Activated CD8-positive, alpha-beta T cell treated with anti-CD3 and anti-CD28 coated beads for 36 hours (primary cell): Measurements from ENCODE around the gene SDR42E2. TPM values are rescaled to one million over a fixed set of nuclear protein-coding genes. Genes with fewer than 3 reads are reported as not detected.
"Not testable (repeated sequence)": the region's sequence is repeated elsewhere in the genome, so short reads cannot be mapped to it uniquely, and the experiment has no call there.

Experiments
- ATAC-seq: fragments of 200-7000 bp; cut with Tn5 transposase; one replicate; pipeline ENCODE4 v1.10.0; 2021; ENCODE audit warnings: mild to moderate bottlenecking, moderate library complexity
- CTCF ChIA-PET: fragments of 350-600 bp; sonication (Branson Sonifier 250); formaldehyde crosslinking; loops from one replicate; lab custom pipeline; 2021; ENCODE audit warnings: antibody characterized with exemption; lab: Charles Lee
- POLR2A ChIA-PET: fragments of 350-600 bp; sonication (Branson Sonifier 250); formaldehyde crosslinking; loops from one replicate; lab custom pipeline; 2021; ENCODE audit warnings: antibody characterized with exemption; lab: Charles Lee
- DNase-seq: peaks from one replicate; pipeline ENCODE4 v3.0.0-alpha.2; 2020
- H3K27ac Mint-ChIP-seq: one replicate; pipeline ENCODE4 v1.8.0; 2021; ENCODE audit warnings: mild to moderate bottlenecking, mixed read lengths
- H3K27me3 Mint-ChIP-seq: one replicate; pipeline ENCODE4 v1.8.0; 2021; ENCODE audit warnings: mixed read lengths
- H3K36me3 Mint-ChIP-seq: one replicate; pipeline ENCODE4 v1.8.0; 2021; ENCODE audit warnings: low read depth, mixed read lengths
- H3K4me1 Mint-ChIP-seq: one replicate; pipeline ENCODE4 v1.8.0; 2021; ENCODE audit warnings: low read depth, mixed read lengths
- H3K4me3 Mint-ChIP-seq: one replicate; pipeline ENCODE4 v1.8.0; 2021; ENCODE audit warnings: mild to moderate bottlenecking, moderate library complexity, mixed read lengths
- H3K9me3 Mint-ChIP-seq: one replicate; pipeline ENCODE4 v1.8.0; 2021; ENCODE audit warnings: mixed read lengths
- intact Hi-C: fragments of 100-400 bp; cut with micrococcal nuclease; formaldehyde crosslinking; loops from one replicate; pipeline ENCODE4 v1.10.0; 2022
- total RNA-seq, 2 experiments: library from RNA; stranded (reverse); gene quantifications; one replicate each; pipeline ENCODE4 v1.2.3, GENCODE V29; 2021
- TF ChIP-seq, protein P1 (sequence below): fragments of 200-600 bp; IDR thresholded peaks from one replicate; pipeline ENCODE4 v1.8.0; 2022; ENCODE audit warnings: antibody characterized with exemption, mild to moderate bottlenecking

Gene SDR42E2
- total RNA-seq, 2 experiments from 2014 or later: 0.14 TPM; not detected in 1

DNA sequence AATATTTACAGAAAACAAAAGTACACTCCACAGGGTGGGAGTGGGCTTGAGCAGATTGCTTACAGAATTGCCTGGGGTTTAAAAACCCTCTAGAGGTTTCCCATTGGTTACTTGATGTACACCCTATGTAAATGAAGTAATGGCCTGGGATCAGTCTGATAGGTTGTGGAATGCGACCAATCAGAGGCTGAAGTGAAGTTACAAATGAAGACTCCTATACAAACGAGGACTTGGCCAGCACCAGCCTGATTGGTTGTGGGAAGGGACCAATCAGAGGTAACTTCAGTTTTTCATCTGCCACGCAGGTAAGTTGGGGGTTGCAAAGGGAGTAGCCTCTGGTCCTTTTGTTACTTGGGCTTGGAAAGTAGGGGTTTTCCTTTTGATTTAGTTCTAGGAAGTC, 52.6 kb downstream of the SDR42E2 start:
- H3K9me3 Mint-ChIP-seq: no peaks in the 10 kb centered on the region
- H3K36me3 Mint-ChIP-seq: peaks cover 47% of the 10 kb centered on the region
- TF ChIP-seq, protein P1, sequence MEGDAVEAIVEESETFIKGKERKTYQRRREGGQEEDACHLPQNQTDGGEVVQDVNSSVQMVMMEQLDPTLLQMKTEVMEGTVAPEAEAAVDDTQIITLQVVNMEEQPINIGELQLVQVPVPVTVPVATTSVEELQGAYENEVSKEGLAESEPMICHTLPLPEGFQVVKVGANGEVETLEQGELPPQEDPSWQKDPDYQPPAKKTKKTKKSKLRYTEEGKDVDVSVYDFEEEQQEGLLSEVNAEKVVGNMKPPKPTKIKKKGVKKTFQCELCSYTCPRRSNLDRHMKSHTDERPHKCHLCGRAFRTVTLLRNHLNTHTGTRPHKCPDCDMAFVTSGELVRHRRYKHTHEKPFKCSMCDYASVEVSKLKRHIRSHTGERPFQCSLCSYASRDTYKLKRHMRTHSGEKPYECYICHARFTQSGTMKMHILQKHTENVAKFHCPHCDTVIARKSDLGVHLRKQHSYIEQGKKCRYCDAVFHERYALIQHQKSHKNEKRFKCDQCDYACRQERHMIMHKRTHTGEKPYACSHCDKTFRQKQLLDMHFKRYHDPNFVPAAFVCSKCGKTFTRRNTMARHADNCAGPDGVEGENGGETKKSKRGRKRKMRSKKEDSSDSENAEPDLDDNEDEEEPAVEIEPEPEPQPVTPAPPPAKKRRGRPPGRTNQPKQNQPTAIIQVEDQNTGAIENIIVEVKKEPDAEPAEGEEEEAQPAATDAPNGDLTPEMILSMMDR: no peak
- peak; percentile 57 for ATAC-seq
- H3K4me1 Mint-ChIP-seq: peaks cover 36% of the 10 kb centered on the region
- CTCF ChIA-PET: no interaction called here
- POLR2A ChIA-PET: interaction anchor here (3.0 kb wide), 1 partner anchor 8 kb away, joined by 12 read pairs; the partner anchor contains the start of gene EEF2K
- DNase-seq: no peak
- intact Hi-C loops: no loop called here
- no peak overlapping the region for H3K4me3 Mint-ChIP-seq
- H3K27me3 Mint-ChIP-seq: no peaks in the 10 kb centered on the region
- no peak overlapping the region for H3K27ac Mint-ChIP-seq

DNA sequence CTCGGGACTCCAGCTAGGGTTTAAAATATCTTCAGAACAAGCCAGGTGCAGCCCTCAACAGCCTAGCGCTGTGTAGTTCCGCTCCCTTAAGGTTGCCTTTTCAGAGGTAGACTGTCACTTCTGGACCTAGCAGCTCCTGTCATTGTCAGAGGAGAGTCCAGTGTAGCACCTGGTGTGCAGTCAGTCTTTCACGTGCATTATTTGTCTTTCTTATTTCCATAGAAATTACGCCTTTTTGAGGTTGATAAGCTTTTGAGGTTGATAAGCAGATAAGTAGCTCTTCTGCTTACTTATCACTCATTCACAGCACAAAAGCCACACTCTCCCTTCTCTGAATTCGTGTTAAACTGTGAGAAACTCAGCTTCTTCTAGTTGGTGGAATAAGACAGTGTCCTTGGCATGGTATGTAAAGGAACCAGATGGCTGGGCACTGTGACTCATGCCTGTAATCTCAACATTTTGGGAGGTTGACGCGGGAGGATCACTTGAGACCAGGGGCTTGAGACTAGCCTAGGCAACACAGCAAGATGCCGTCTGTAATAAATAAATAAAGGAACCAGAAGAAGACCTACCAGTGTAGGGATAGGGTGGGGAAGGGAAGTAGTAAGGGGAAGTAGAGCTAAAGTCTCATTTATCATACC, 54.0 kb downstream of the SDR42E2 start:
- H3K27ac Mint-ChIP-seq: no peak overlapping the region
- peaks cover 30% of the 10 kb centered on the region for H3K4me1 Mint-ChIP-seq
- ATAC-seq (no peak), DNase-seq (no peak)
- POLR2A ChIA-PET: interaction anchor here (1.0 to 3.0 kb wide), 2 partner anchors 9 to 24 kb away, joined by 3 to 12 read pairs; partner anchors contain the start of gene EEF2K
- TF ChIP-seq, protein P1: no peak
- intact Hi-C loops: no loop called here
- no peaks in the 10 kb centered on the region for H3K9me3 Mint-ChIP-seq
- CTCF ChIA-PET: interaction anchor here (1.2 to 1.6 kb wide), 2 partner anchors 9 to 31 kb away, joined by 3 to 4 read pairs; no protein-coding TSS in a partner anchor
- H3K36me3 Mint-ChIP-seq: peaks cover 37% of the 10 kb centered on the region
- H3K4me3 Mint-ChIP-seq: no peak overlapping the region
- no peaks in the 10 kb centered on the region for H3K27me3 Mint-ChIP-seq

DNA sequence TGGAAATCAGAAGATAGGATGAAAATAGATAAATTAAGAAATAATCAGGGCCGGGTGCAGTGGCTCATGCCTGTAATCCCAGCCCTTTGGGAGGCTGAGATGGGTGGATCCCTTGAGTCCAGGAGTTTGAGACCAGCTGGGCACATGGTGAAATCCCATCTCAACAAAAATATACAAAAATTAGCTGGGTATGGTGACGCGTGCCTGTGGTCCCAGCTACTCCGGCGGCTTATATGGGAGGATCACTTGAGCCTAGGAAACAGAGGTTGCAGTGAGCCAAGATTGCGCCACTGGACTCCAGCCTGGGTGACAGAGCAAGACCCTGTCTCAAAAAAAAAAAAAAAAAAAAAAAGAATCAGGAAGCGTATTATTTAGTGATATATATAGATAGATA, 54.5 kb downstream of the SDR42E2 start:
- ATAC-seq, H3K4me3 Mint-ChIP-seq, DNase-seq, H3K27me3 Mint-ChIP-seq, intact Hi-C loops, H3K27ac Mint-ChIP-seq, H3K9me3 Mint-ChIP-seq: not testable (repeated sequence)
- peaks cover 30% of the 10 kb centered on the region for H3K4me1 Mint-ChIP-seq
- ChIA-PET CTCF (interaction anchor here (1.2 to 1.6 kb wide), 2 partner anchors 9 to 30 kb away, joined by 3 to 4 read pairs; no protein-coding TSS in a partner anchor), POLR2A (interaction anchor here (1.0 to 3.0 kb wide), 2 partner anchors 10 to 25 kb away, joined by 3 to 12 read pairs; partner anchors contain the start of gene EEF2K)
- H3K36me3 Mint-ChIP-seq: peaks cover 32% of the 10 kb centered on the region

DNA sequence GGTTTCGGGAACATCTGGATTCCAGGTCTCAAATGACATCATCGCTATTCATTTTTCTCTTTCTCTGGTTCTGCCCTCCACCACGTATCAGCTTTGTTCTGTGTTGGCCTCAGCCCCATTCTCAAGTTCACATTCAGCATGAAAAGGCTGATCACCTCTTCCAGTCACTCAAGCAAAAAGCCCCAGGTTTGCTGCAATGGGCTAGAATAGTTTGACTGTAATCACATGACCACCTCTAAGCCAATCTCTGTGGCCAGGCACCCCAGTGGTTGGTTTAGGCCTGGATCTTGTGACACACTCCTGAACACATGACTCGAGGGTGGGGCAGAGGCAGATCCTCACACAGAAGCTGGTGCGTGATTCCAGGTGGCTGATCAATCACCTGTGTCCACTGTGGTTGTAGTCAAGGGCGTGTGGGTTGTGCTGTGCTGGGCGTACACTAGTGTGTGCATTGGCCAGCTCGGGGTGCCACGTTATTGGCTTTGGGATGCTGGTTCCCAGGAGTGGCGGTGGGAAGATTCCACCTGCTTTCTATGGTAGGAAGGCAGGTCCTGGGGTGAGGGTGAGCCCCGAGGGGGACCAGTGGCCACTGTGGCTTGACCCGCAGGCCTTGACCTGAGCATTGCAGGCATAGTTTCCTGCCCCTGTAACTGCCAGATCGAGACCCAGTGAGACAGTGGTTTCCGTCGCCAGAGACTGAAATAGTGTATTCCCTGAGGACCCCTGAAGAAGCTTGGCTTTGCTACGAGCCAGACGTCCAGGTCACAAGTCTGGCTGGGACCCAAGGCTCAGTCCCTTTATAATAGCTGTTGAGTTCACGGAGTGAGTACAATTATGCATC, 55.8 kb downstream of the SDR42E2 start:
- peak; percentile 54 for DNase-seq
- Mint-ChIP-seq H3K27ac (no peak overlapping the region), H3K4me3 (no peak overlapping the region), H3K27me3 (no peaks in the 10 kb centered on the region), H3K4me1 (peaks cover 33% of the 10 kb centered on the region), H3K9me3 (no peaks in the 10 kb centered on the region), H3K36me3 (peaks cover 31% of the 10 kb centered on the region)
- intact Hi-C loops: no loop called here
- POLR2A ChIA-PET: interaction anchor here (0.9 to 3.0 kb wide), 4 partner anchors 10 to 155 kb away, joined by 3 to 12 read pairs (median 3); partner anchors contain the start of gene EEF2K
- CTCF ChIA-PET: interaction anchor here (0.8 to 1.6 kb wide), 3 partner anchors 9 to 29 kb away, joined by 3 to 8 read pairs (median 3); no protein-coding TSS in a partner anchor
- TF ChIP-seq, protein P1: no peak
- peak; percentile 74 for ATAC-seq

DNA sequence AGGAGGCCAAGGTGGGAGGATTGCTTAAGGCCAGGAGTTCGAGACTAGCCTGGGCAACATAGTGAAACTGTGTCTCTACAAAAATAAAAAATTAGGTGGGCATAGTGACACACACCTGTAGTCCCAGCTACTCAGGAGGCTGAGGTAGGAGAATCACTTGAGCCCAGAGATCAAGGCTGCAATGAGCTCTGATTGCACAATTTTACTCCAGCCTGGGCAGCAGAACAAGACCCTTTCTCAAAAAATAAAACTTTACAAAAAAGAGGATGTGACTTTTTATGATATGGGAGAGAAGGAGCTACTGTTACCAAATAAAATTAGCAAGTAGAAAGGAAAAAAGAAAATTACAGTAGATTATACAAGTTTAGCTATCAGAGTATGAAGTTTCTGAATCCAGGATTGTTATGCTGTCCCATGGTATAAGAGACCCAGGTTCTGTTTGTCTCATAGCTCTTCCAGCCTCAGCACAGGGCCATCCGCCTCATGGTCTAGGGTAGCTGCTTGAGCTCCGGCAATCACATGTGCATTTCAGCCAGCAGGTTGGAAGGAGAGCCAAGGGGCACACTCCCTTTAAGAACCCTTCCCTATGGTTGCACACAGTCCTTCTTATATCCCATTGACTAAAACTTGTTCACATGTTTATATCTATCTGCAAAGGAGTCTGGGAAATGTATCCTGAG, 57.2 kb downstream of the SDR42E2 start:
- ATAC-seq (no peak), DNase-seq (no peak)
- no peaks in the 10 kb centered on the region for H3K9me3 Mint-ChIP-seq
- H3K27me3 Mint-ChIP-seq: no peaks in the 10 kb centered on the region
- TF ChIP-seq, protein P1: no peak
- ChIA-PET CTCF (interaction anchor here (1.0 to 1.6 kb wide), 4 partner anchors 9 to 25 kb away, joined by 3 to 8 read pairs (median 5); no protein-coding TSS in a partner anchor), POLR2A (interaction anchor here (1.2 to 1.6 kb wide), 2 partner anchors 8 to 12 kb away, joined by 3 read pairs; no protein-coding TSS in a partner anchor)
- H3K27ac Mint-ChIP-seq: peak overlapping the region; percentile 26
- no peak overlapping the region for H3K4me3 Mint-ChIP-seq
- H3K36me3 Mint-ChIP-seq: peaks cover 20% of the 10 kb centered on the region
- intact Hi-C loops: no loop called here
- peaks cover 32% of the 10 kb centered on the region for H3K4me1 Mint-ChIP-seq
